Osteocyte (in vitro differentiated cells): Measurements from ENCODE around the gene UIMC1. TPM values are rescaled to one million over a fixed set of nuclear protein-coding genes. Genes with fewer than 3 reads are reported as not detected.

Source experiments
- DNase-seq: peaks from one replicate; pipeline ENCODE4 v3.0.0; 2021; ENCODE audit warnings: mixed read lengths; ENCODE audit not compliant: unreplicated experiment; ENCODE audit errors: extremely low spot score
- H3K27ac Mint-ChIP-seq: one replicate; pipeline ENCODE4 v1.8.0; 2021; ENCODE audit warnings: mild to moderate bottlenecking, mixed read lengths; ENCODE audit not compliant: unreplicated experiment
- H3K27me3 Mint-ChIP-seq: one replicate; pipeline ENCODE4 v1.8.0; 2021; ENCODE audit warnings: mixed read lengths; ENCODE audit not compliant: unreplicated experiment
- H3K36me3 Mint-ChIP-seq: one replicate; pipeline ENCODE4 v1.8.0; 2021; ENCODE audit warnings: mixed read lengths; ENCODE audit not compliant: unreplicated experiment
- H3K4me1 Mint-ChIP-seq: one replicate; pipeline ENCODE4 v1.8.0; 2021; ENCODE audit warnings: mixed read lengths; ENCODE audit not compliant: unreplicated experiment
- H3K4me3 Mint-ChIP-seq: one replicate; pipeline ENCODE4 v1.8.0; 2021; ENCODE audit warnings: mild to moderate bottlenecking, moderate library complexity, mixed read lengths; ENCODE audit not compliant: unreplicated experiment
- H3K9me3 Mint-ChIP-seq: one replicate; pipeline ENCODE4 v1.8.0; 2021; ENCODE audit warnings: mixed read lengths; ENCODE audit not compliant: unreplicated experiment
- CTCF ChIP-seq: fragments of 200-600 bp; sonication (generic); IDR thresholded peaks from 2 replicates; pipeline ENCODE4 v1.5.0; 2021; ENCODE audit warnings: antibody characterized with exemption, mild to moderate bottlenecking, moderate library complexity
- total RNA-seq: library from RNA; stranded (reverse); gene quantifications from 2 replicates; pipeline ENCODE4 v1.2.1, GENCODE V29; 2021

Gene UIMC1
- total RNA-seq, 1 donor from 2014 or later = 32.9 TPM

- no peak for DNase-seq
- peak; percentile 38 for TF ChIP-seq CTCF
- Mint-ChIP-seq H3K4me1 (no peaks in the 10 kb centered on the region), H3K27ac (no peak overlapping the region), H3K27me3 (peaks cover 37% of the 10 kb centered on the region), H3K36me3 (no peaks in the 10 kb centered on the region), H3K9me3 (no peaks in the 10 kb centered on the region), H3K4me3 (no peak overlapping the region)
Measured at GRCh38 chr5:176870110-176870591, 136.4 kb downstream of the UIMC1 start.

- Mint-ChIP-seq H3K4me3 (no peak overlapping the region), H3K36me3 (no peaks in the 10 kb centered on the region), H3K9me3 (no peaks in the 10 kb centered on the region), H3K27me3 (peaks cover 33% of the 10 kb centered on the region), H3K27ac (no peak overlapping the region), H3K4me1 (no peaks in the 10 kb centered on the region)
- no peak for TF ChIP-seq CTCF
- no peak for DNase-seq
Measured at GRCh38 chr5:176869501-176870109, 137.0 kb downstream of the UIMC1 start.

GRCh38 chr5:176868731-176869130 is 137.8 kb downstream of the UIMC1 start:
- Mint-ChIP-seq H3K36me3 (no peaks in the 10 kb centered on the region), H3K27me3 (peaks cover 39% of the 10 kb centered on the region), H3K4me1 (no peaks in the 10 kb centered on the region), H3K27ac (no peak overlapping the region), H3K9me3 (no peaks in the 10 kb centered on the region), H3K4me3 (no peak overlapping the region)
- TF ChIP-seq CTCF = no peak
- DNase-seq = no peak

- DNase-seq = no peak
- H3K4me3 Mint-ChIP-seq = no peak overlapping the region
- TF ChIP-seq CTCF = no peak
- H3K9me3 Mint-ChIP-seq = no peaks in the 10 kb centered on the region
- H3K4me1 Mint-ChIP-seq = no peaks in the 10 kb centered on the region
- H3K36me3 Mint-ChIP-seq = no peaks in the 10 kb centered on the region
- H3K27me3 Mint-ChIP-seq = peaks cover 39% of the 10 kb centered on the region
- H3K27ac Mint-ChIP-seq = no peak overlapping the region
Measured at GRCh38 chr5:176868126-176868525, 138.5 kb downstream of the UIMC1 start.

GRCh38 chr5:176866707-176867310 is 139.8 kb downstream of the UIMC1 start:
- H3K27ac Mint-ChIP-seq = no peak overlapping the region
- no peak for DNase-seq
- peaks cover 42% of the 10 kb centered on the region for H3K27me3 Mint-ChIP-seq
- H3K9me3 Mint-ChIP-seq = no peaks in the 10 kb centered on the region
- no peak for TF ChIP-seq CTCF
- no peak overlapping the region for H3K4me3 Mint-ChIP-seq
- no peaks in the 10 kb centered on the region for H3K36me3 Mint-ChIP-seq
- H3K4me1 Mint-ChIP-seq = no peaks in the 10 kb centered on the region
